NK-92 (cell line): ENCODE measurements around the gene PTH2.
"Not testable (repeated sequence)": the region's sequence is repeated elsewhere in the genome, so short reads cannot be mapped to it uniquely, and the experiment has no call there.

Experiments
- DNase-seq: peaks from one replicate; lab custom pipeline; 2025; ENCODE audit not compliant: unreplicated experiment; lab: John Stamatoyannopoulos, UW

Gene PTH2

DNA sequence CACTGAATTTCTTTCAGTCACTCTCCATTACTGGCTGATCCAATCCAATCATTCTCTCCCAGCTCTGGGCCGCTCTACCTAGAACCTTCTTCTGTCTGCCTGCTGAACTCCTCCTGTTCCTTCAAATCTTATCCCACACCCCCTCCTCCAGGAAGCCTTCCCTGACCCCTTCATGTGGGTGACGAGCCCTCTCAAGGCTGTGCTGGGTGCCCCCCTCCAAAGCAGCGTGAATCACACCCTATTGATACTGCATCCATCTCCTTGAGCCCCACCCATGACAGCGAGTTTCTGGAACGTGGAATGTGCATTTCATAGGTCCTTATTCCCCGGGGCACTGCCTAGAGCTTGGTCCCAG, 25.2 kb upstream of the PTH2 start:
- no peak for DNase-seq

DNA sequence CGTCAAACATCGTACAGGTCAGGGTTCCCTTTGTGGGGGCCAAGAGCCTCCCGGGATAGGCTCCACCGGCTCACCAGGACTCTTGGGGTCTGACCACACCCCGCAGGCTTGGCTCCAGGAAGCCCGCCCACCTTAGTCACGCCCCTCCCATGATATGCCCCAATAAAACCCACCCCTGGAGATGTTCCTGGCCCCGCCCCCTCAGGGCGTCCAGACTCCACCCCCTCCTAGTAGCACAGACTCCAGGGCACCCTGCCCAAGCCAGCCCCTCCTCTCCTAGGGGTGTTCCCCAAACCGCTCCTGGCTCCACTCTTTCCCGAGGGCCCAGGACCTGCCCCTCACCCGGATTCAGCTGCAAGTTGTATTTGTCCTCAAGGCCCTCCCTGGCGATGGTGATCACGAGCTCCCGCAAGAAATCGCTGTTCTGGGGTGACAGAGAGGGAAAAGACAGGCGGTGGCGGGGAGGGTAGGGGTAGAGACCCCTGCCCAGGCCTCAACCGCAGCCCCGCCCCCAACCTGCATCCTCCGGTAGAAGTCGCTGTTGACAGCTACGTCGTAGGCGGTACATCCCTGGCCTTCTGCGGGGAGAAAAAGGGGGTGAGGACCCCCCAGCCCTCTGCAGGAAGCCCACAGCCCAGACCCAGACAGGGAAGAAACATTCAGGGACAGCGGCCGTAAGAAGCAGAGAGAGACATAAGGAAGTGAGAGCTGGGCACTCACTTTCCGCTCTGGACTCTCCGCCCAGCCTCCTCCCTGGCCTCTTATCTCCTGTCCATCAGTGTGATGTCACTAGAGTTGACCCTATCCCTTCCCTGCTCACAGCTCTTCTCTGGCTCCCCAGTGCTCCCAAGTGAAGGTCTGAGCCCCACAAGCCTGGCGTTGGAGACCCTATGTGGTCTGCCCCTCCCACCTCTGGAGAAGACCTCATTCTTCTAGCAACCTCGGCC, 24.5 kb upstream of the PTH2 start:
- no peak for DNase-seq

DNA sequence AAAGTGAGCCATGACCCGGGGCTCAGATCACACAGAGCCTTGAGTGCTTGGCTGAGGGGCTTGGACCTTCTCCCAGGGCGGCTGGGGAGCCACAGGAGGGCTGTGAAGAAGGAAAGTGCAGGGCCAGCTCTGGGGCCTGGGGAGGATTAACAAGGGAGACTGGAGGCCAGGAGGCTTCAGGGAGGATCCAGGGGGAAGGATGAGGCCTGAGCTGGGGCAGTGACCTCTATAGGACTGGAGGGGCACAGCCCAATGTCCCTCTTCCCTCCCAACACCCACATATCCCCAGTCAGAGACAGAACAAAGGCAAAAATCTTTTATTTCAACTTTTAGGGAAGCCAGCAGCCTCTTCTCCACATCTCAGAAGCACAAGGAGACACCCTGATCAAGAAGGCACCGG, 22.8 kb upstream of the PTH2 start:
- DNase-seq, result no peak

DNA sequence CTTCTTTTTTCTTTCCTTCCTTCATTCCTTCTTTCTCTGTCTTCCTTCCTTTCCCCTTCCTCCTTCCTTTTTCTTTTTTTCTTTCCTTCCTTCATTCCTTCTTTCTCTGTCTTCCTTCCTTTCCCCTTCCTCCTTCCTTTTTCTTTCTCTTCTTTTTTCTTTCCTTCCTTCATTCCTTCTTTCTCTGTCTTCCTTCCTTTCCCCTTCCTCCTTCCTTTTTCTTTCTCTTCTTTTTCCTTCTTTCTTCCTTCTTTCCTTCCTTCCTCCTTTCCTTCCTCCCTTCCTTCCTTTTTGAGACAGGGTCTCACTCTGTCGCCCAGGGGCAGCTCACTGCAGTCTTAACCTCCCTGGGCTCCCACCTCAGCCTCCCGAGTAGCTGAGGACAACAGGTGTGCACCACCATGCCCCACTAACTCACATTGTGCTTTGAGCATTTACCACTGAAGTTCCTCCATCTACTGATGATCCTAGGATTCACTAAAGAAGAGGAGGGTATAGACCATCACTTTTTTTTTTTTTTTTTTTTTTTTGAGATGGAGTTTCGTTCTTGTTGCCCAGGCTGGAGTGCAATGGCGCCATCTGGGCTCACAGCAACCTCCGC, 21.0 kb upstream of the PTH2 start:
- DNase-seq, result not testable (repeated sequence)

DNA sequence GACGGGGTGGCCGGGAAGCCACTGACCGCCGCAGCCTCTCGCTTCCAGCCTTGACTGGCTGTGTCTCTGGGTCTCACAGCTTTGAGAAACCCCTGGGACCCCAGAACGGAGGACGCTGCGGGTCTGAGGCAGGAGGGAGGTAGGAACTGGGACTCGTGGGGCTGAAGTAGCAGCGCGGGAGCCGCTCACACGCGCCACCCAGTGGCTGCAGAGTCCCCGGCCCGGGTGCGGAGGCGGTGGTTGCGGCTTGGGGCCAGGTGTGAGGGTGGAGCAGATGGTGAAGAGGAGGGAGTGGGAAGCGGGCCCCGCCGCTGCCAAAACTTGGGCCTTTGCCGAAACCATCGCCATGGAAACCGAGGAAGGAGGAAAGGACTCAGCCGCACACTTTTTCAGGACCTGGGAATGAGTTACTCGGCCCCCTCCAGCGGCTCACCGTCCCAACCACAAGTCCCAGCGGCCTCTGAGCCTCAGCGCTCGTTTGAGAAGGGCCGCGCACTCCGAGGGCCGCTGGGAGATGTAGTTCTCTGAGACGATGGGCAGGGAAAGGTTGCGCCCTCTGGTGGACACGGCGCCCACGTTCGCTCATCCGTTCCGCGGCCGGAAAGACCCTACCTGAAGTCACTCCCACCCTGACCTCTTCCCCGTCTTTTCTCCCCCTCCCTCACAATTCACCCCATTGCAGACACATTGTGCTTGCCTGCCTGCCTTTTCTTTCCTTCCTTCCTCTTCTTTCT, 20.3 kb upstream of the PTH2 start:
- peak; percentile 40 for DNase-seq

DNA sequence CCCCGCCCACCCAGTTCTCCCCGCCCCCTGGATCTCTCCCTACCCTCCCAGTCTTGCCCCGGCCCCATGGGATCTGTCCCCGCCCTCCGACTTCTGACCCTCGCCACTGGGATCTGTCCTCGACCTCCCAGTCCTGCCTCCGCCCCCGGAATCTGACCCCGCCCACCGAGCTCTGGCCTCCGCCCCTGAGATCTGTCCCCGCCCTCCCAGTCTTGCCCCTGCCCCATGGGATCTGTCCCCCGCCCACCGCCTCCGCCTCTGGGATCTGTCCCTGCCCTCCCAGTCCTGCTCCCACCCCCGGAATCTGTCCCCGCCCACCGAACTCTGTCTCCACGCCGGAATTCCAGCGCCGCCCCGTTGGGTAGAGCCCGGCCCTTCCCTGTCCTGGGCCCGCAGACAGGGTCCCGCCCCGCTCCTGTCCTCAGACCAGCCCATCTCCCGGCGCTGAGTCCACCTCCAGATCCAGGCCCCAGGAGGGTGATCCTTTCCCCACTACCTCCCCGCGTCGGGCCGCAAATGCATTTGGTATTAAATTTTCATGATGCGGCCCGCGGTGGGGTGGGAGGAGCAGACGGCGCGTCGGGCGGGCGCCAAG, 19.6 kb upstream of the PTH2 start:
- DNase-seq, result no peak

DNA sequence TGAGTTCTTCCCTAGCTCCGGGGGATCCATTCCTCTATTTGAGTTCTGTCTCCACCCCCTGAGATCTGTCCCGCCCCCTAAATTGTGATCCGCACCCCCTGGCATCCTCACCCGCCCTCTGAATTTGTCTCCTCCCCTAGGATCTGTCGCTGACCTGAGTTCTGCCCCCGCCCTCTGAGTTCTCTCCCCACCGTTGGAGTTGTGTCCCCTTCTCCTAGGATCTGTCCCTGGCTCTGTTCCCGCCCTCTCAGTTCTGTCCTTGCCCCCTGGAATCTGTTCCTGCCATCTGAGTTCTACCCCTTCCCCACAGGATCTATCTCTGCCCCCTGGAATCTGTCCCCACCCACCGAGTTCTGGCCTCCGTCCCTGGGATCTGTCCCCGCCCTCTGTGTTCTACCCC, 19.1 kb upstream of the PTH2 start:
- DNase-seq, result no peak

DNA sequence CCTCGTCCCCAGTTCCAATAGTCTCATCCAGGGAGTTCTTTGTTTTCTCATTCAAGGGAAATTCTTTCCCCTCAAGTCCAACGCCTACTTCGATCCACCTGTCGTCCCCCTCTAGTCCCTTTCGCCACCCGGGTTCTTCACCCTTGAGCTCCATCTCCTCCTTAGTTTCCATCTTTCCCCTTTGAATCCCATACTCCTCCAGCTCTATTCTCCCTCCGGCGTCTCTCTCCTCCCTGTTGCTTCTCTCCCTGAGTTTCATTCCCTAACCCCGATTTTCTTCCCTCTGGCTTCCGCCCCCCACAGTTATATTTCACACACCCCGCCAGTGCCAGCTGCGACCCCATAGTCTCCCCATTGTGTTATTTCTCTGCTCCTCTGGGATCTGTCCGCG, 18.7 kb upstream of the PTH2 start:
- no peak for DNase-seq

DNA sequence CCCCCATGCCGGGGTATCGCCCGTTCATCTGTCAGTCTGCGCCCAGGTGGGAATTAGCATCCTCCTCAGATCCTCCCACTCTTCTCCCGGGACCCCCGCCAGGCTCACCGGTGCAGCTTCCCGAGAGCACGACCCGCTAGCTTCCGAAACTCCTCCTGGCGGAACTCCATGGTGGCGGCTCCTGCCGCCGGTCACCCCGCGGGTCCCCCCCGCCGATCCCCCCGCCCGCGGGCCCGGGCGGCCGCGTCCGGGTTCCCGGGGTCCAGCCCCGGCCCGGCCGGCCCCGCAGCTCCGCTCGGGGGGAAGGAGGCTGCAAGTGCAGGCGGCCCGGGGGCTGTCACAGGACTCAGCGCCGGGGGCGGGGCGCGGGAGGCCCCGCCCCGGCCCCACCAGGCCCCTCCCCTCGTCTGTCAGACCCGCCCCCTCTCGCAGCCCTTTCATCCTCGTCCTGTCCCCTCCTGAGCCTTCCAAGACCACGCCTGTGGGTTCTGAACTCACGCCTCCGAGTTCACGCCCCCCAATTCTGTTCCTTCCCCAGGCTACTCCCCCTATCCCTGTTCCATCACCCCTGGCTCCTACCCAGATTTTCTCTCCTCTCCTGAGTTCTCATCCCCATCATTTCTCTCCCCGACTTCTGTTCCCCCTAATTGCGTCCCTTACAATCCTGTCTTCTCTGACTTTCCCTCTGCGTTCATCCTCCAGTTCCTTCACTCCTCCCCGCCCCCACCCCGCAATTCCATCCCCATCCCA, 18.1 kb upstream of the PTH2 start, which contains the start of gene SLC17A7:
TSS of gene SLC17A7 (minus strand) at position 318 of the 750 bp plus-strand sequence. CDS start at position 170, 148 bp downstream.
- no peak for DNase-seq

DNA sequence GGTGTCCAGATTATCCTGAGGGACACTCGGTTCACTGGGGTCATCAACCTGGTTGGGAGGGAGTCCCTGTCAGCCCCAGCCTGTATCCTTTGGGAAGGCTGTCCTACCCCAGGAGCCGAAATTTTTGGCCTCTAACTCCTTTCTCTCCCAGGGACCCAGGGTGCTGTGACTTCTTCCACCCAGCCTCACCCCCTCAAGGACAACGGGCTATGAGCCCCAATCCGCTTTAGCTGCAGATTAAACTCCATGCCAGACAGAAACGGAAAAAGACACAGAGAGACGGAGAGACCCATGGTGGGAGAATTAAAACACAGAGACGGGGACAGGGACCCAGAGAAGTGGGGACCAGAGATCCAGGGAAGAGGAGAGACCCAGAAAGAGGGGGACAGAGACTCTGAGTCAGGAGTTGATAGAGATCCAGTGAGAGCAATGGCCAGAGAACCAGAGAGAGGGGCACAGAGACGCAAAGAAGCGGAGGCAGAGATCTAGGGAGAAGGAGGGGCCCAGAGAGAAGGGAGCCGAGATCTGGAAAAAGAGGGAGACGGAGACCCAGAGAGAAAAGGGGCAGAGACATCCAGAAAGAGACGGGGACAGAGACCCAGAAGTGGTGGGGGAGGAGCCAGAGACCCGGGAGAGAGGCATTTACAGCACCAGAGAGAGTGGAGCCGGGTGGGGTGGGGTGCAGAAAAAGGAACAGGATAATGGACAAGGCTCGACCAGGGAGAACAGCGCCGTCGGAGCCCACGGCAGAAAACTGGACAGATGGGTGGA, 17.4 kb upstream of the PTH2 start:
- DNase-seq, result no peak

DNA sequence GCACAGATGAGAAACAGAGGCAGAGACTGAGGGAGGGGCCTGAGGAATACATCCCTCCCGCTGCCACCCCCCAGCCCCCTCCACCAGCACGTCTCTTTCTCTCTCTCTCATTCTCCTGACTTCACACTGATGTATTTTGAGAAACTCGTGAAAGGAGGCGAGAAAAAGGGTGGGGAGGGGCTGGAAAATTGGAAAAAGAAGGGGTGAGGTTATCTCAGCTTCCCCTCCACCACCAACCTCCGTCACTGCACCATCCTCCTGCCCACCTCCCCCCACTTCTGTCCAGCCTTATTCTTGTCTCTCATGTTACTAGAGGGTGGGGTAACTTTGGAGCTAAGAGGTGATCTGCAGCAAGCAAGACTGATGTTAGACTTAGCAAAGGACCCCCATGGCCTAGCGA, 16.6 kb upstream of the PTH2 start:
- DNase-seq, result no peak

DNA sequence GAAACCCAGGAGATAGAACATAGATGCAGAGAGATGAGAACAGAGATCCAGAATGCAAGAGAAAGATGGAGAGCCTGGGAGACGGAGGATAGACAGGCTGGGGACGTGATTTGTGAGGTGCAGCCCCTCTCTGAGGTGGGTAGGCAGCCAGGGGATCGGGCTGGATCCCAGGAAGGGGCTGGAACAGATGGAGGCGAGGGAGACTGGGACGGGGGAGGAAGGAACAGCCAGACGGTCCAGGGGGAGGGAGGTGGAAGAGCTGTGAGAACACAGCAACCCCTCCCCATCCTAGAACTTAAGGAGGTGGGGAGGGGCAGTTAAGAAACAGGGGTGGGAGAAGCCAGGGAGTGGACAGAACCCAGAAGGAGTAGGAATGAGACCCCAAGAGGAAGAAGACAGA, 15.0 kb upstream of the PTH2 start:
- DNase-seq, result no peak

DNA sequence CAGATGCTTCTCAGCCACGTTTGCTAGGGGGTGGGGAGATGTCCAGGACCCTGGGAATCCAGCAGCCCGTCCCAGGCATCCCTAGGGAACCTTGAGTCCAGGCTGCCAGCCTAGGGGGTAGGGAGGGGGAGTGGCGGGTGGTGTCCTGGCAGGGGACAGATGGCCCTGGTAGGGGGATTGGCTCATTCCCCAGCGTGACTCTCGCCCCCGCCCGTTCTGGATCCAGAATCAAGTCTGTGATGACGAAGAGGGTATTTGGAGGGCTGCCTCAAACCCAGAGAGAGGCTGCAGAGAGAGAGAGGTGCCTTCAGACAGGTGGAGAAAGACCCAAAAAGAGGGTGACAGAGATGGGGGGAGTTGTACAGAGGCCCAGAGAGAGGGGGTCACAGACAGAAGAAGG, 14.0 kb upstream of the PTH2 start:
- no peak for DNase-seq

DNA sequence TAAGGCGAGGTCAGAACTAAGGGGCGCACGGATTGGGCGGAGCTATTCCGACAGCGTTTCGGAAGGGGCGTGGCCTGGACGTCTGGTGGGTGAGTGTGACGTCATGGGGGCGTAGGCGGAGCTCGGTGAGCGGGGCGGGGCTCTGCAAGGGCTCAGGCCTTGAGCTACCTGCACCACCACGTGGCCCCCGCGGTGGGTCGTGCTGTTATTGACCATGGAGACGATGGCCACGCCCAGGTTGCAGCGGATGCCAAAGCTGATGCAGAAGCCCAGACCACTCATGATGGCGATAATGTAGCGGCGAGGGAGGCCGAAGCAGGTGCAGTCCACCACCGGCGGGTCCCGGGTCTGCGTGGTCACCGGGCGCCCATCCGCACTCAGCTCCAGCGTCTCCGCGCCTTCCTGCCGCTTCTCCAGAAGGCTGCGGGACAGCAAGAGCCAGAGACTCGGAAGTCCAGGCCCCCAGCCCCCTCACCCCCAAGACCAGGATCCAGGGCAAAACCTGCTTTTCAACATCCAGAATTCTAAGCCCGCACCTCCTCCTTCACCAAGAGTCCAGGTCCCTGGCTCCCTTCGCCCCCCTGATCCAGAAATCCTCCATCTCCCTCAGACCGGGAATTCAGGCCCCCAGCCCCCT, 13.3 kb upstream of the PTH2 start:
- no peak for DNase-seq

DNA sequence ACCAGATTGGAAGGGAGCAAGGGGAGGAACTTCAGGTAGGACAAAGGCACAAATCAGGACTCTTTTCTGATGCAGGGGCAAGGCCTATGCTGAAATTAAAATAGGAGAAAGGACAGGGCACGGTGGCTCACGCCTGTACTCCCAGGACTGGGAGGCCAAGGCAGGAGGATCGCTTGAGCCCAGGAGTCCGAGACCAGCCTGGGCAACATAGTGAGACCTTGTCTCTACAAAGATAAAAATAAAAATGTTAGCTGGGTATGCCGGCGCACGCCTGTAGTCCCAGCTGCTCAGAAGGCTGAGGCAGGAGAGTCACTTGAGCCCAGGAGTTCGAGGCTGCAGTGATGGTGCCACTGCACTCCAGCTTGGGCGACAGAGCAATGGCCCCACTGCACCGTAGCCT, 12.4 kb upstream of the PTH2 start:
- no peak for DNase-seq

DNA sequence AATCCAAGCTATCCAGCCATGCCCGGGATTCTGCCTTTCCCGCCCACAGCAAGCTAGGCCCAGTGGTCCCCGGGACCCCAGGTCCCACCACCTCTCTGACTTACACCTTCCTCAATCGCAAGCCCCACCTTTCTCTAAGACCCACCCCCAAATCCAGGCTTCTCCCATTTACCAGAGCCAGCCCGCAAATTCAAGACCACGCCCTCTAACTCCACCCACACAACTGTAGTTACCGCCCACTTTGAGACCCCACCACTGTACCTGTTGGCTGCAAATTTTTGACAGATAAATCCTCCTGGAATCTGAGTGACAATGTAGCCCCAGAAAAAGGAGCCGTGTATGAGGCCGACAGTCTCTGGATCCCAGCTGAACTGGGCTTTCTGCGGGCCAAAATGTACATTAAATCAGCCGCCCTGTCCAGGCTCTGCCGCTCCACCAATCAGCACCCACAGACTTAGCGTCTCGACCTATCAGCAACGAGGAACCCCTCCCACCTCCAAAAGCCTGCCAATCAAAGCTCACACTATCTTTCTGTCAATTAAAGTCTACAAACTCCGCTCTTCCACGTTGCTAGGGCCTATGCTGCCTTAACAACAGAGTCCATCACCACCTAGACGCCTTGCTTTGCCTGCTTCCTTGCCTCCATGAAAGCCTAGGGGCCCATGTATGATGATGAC, 11.8 kb upstream of the PTH2 start:
- no peak for DNase-seq

DNA sequence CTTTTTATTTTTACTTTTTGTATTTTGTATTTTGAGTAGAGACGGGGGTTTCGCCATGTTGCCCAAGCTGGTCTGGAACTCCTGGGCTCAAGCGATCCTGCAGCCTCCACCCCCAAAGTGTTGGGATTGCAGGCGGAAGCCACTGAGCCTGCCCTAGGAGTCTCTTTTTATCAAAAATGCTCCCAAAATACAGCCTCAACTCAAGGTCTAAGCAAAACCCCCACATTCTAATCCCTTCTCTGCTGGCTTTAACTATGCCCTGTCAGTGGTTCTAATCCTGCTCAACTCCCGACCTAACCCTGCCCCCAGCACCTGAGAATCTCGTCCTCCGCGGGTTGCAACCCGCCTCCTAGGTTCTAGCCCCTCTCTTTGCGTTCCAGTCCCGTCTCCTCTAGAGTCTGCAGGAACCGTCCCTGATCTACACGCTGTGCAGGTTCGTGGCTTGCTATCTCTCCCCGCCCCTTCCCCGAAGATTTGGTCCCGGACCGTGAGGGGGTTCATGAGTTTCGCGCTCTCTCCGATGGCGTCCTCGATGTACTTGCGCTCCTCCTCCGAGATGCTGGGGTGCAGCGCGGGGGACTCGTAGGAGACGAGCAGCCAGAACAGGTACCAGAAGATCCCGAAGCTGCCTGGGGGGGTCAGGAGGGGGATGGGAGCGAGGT, 10.1 kb upstream of the PTH2 start:
- DNase-seq, result no peak
